ENCODE data around the gene CANX.
A peak's percentile ranks its signal among the peaks of the same experiment; 100 is the strongest.
"Not testable (repeated sequence)": the region's sequence is repeated elsewhere in the genome, so short reads cannot be mapped to it uniquely, and the experiment has no call there.

The CANX gene

GRCh38 chr5:179733772-179734126 lies 35.0 kb downstream of the CANX start:
- H3K27ac ChIP-seq: peak overlapping the region; percentile 88
- TF ChIP-seq ZFX (IDR thresholded peaks at IDR 0.05) (no peak), CTCF (conservative IDR thresholded peaks at IDR 0.05) (no peak)

DNA sequence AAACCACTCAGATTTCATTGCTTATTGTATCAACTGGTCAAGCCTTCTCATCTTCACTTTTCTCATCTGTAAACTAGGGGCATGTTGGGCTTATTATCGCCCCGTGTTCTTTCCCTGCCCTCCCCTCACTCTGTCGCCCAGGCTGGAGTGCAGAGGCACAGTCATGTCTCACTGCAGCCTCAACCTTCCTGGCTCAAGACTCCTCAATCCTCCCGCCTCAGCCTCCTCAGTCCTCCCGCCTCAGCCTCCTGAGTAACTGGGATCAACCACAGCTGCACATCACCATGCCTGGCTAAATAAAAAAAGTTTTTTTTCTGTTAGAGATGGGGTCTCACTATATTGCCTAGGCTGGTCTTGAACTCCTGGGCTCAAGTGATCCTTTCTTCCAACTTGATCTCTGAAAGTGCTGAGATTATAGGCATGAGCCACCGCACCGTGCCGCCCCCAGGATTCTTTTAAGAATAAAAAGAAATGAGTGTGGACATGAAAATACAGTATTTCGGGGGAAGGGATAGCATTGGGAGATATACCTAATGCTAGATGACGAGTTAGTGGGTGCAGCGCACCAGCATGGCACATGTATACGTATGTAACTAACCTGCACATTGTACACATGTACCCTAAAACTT lies 35.9 kb downstream of the CANX start:
- TF ChIP-seq CTCF (conservative IDR thresholded peaks at IDR 0.05) (no peak), ZFX (IDR thresholded peaks at IDR 0.05) (no peak)
- H3K27ac ChIP-seq: peak overlapping the region; percentile 7; the same call in 1 of the 2 replicates

DNA sequence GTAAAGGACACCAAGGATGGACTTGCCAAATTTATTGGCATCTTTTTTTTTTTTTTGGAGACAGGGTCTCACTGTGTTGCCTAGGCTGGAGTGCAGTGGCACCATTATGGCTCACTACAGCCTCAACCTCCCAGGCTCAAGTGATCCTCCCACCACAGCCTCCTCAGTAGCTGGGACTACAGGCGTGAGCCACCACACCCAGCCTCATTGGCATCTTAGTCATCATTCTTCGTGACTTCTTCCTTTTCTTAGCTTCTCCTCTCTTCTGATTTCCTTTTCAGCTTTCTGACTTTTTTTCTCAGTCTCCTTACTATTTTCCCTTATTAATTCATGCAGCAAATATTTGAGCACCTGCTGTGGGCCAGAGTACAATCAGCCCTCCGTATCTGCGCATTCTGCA lies 40.0 kb downstream of the CANX start:
- TF ChIP-seq ZFX (IDR thresholded peaks at IDR 0.05) (no peak), CTCF (conservative IDR thresholded peaks at IDR 0.05) (no peak)
- H3K27ac ChIP-seq: no peak overlapping the region

- not testable (repeated sequence) for H3K27ac ChIP-seq
These were observed 45.3 kb downstream of the CANX start for GRCh38 chr5:179744106-179744505.

GRCh38 chr5:179746872-179747271 lies 48.1 kb downstream of the CANX start:
- H3K27ac ChIP-seq: no peak overlapping the region
- TF ChIP-seq ZFX (IDR thresholded peaks at IDR 0.05) (no peak), CTCF (conservative IDR thresholded peaks at IDR 0.05) (no peak)

DNA sequence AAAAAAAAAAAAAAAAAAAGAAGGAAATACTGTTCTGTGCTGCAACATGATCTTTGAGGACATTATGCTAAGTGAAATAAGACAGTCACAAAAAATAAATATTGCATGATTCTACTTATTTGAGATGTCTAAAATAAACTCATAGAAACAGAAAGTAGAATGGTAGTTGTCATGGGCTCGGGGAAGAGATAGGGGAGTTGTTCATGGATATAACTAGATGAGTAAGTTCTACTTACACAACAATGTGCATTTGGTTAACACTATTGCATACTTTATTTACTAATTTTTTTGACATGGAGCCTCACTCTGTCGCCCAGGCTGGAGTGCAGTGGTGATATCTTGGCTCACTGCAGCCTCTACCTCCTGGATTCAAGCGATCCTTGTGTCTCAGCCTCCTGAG lies 49.0 kb downstream of the CANX start:
- no peak overlapping the region for H3K27ac ChIP-seq
- TF ChIP-seq CTCF (conservative IDR thresholded peaks at IDR 0.05) (no peak), ZFX (IDR thresholded peaks at IDR 0.05) (no peak)

DNA sequence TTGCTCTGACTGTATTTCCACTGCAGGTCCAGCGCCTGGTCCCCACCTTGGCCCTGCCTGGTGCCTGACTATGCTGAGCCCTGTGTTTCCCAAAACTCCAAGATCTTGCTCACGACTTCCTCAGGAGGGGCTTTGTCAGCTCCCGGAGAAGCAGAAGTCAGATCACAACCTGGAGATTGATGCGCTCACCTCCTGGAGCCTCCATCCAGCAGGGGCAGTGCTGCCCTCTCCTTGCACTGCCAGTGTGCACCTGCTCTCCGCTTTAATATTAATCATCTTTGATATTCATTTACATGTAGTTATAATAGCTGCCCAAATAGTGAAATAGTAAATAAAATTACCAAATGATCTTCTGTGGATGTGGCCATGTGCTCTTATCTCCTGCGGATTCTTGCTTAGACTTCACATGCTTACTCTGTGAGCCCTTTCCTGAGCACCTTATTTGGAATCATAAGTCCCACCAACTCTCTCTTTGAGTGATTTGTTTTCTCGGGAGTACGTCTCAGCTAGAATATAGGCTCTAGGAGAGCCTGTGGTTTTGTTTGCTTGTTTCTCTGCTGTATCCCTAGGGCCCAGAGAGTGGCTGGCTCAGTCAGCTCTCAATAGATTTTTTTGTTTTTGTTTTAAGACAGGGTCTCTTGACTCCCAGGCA lies 51.2 kb downstream of the CANX start:
- TF ChIP-seq CTCF (conservative IDR thresholded peaks at IDR 0.05) (no peak), ZFX (IDR thresholded peaks at IDR 0.05) (no peak)
- H3K27ac ChIP-seq: no peak overlapping the region

DNA sequence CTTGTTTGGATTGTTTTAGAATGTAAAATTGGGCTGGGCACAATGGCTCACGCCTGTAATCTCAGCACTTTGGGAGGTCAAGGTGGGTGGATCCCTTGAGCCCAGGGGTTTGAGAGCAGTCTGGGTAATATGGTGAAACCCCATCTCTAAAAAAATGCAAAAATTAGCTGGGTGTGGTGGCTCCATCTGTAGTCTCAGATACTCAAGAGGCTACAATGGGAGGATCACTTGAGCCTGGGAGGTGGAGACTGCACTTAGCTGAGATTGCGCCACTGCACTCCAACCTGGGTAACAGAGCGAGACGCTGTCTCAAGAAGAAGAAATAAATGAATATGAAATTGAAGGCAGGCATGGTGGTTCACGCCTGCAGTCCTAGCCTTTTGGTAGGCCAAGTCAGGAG lies 55.2 kb downstream of the CANX start:
- TF ChIP-seq CTCF (conservative IDR thresholded peaks at IDR 0.05) (no peak), ZFX (IDR thresholded peaks at IDR 0.05) (no peak)
- H3K27ac ChIP-seq: no peak overlapping the region
